Measurements from ENCODE around the gene IL18.

DNA sequence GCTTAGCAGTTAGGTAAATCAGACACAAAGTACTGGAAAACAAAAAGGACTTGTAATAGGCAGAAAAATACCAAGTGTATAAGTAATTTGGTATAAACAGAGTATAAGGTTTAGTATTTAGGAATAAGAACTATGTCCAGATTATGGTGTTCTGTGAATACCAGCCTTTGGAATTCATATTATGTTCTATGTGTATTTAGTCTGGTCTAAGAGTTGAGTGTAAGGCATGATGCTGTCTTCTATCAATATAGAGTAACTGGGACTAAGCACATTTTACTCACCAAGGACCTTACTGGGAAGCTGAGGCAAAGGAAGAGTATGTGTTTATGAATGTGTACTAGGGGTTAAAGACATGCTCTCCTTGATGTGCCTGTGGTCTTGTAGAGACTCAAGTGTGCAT, 67.7 kb downstream of the IL18 start:
- TF ChIP-seq, protein P1, sequence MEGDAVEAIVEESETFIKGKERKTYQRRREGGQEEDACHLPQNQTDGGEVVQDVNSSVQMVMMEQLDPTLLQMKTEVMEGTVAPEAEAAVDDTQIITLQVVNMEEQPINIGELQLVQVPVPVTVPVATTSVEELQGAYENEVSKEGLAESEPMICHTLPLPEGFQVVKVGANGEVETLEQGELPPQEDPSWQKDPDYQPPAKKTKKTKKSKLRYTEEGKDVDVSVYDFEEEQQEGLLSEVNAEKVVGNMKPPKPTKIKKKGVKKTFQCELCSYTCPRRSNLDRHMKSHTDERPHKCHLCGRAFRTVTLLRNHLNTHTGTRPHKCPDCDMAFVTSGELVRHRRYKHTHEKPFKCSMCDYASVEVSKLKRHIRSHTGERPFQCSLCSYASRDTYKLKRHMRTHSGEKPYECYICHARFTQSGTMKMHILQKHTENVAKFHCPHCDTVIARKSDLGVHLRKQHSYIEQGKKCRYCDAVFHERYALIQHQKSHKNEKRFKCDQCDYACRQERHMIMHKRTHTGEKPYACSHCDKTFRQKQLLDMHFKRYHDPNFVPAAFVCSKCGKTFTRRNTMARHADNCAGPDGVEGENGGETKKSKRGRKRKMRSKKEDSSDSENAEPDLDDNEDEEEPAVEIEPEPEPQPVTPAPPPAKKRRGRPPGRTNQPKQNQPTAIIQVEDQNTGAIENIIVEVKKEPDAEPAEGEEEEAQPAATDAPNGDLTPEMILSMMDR (IDR thresholded peaks at IDR 0.05 in 2 of 3, conservative IDR thresholded peaks at IDR 0.05 in 1 of 3; ENCODE audit: insufficient read depth in 2 of 3, low read depth in 1 of 3, low read length in 3 of 3), result no peak
- TF ChIP-seq, protein P2, sequence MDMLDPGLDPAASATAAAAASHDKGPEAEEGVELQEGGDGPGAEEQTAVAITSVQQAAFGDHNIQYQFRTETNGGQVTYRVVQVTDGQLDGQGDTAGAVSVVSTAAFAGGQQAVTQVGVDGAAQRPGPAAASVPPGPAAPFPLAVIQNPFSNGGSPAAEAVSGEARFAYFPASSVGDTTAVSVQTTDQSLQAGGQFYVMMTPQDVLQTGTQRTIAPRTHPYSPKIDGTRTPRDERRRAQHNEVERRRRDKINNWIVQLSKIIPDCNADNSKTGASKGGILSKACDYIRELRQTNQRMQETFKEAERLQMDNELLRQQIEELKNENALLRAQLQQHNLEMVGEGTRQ (CRISPR knock-in tag; IDR thresholded peaks at IDR 0.05), result no peak
